Activated T-helper 1 cell treated with anti-CD3 and anti-CD28 coated beads, Interleukin-12 subunit alpha, Interleukin-12 subunit beta, Interleukin-2, Interleukin-4 antibody, amounts not matched to agents 30 ng/mL and 10 ng/mL and 1 ng/mL, durations not matched to agents 14 hours and 24 hours and 36 hours (primary cell): ENCODE measurements around the gene SPAG16. TPM values are rescaled to one million over a fixed set of nuclear protein-coding genes. Genes with fewer than 3 reads are reported as not detected.

Source experiments
- DNase-seq: peaks from one replicate; pipeline ENCODE4 v3.0.0; 2021; ENCODE audit warnings: low spot score
- H3K27ac Mint-ChIP-seq: one replicate; pipeline ENCODE4 v1.8.0; 2021; ENCODE audit warnings: mild to moderate bottlenecking, mixed read lengths
- H3K27me3 Mint-ChIP-seq: one replicate; pipeline ENCODE4 v1.8.0; 2022; ENCODE audit warnings: mild to moderate bottlenecking, moderate library complexity, mixed read lengths; ENCODE audit not compliant: insufficient read depth
- H3K36me3 Mint-ChIP-seq: one replicate; pipeline ENCODE4 v1.8.0; 2021; ENCODE audit warnings: low read depth, mixed read lengths
- H3K4me1 Mint-ChIP-seq: one replicate; pipeline ENCODE4 v1.8.0; 2021; ENCODE audit warnings: low read depth, mixed read lengths
- H3K4me3 Mint-ChIP-seq: one replicate; pipeline ENCODE4 v1.8.0; 2021; ENCODE audit warnings: mild to moderate bottlenecking, moderate library complexity, mixed read lengths
- H3K9me3 Mint-ChIP-seq: one replicate; pipeline ENCODE4 v1.8.0; 2021; ENCODE audit warnings: mixed read lengths
- intact Hi-C: fragments of 100-400 bp; cut with micrococcal nuclease; formaldehyde crosslinking; loops from one replicate; pipeline ENCODE4 v1.15.1; 2024
- total RNA-seq: library from RNA; stranded (reverse); gene quantifications from 2 replicates; pipeline ENCODE4 v1.2.3, GENCODE V29; 2022

SPAG16 gene
- total RNA-seq: 7.3 TPM in 2 replicates

- intact Hi-C loops: loop anchor here (1.0 to 5.0 kb wide), 4 partner anchors 32 to 1525 kb away; partner anchors contain the start of gene BARD1
- Mint-ChIP-seq H3K4me1 (peaks cover 25% of the 10 kb centered on the region), H3K36me3 (no peaks in the 10 kb centered on the region), H3K27ac (peak within 1 kb of the TSS; percentile 84), H3K4me3 (peak within 1 kb of the TSS; percentile 90), H3K27me3 (peaks cover 2% of the 10 kb centered on the region), H3K9me3 (no peaks in the 10 kb centered on the region)
- DNase-seq: peak; percentile 98
These were observed at the start of gene SPAG16 for GRCh38 chr2:213284105-213285090. Gene SPAG16, plus strand, starts transcription at chr2:213284464.

DNA sequence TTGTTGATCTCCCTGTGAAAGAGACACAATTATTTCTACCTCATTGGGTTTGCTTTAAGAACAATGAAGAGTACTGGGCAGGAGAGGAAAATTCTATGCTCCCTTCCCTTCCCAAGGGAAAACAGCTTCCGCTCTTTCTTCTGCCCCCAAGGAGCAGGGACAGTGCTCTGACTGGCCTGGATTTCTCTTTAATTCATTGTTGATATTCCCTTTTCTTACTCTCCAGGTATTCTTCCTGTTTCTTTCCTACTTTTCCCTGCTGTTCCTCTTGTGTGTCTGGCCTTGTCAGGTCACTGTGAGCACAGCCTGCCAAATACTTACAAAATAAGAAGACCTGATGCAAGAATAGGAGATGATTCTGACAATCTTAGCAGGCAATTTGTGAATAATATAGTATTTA, 49.6 kb upstream of the SPAG16 start:
- Mint-ChIP-seq H3K27ac (no peak overlapping the region), H3K36me3 (no peaks in the 10 kb centered on the region), H3K4me1 (peaks cover 13% of the 10 kb centered on the region), H3K9me3 (no peaks in the 10 kb centered on the region), H3K4me3 (no peak overlapping the region), H3K27me3 (peaks cover 19% of the 10 kb centered on the region)
- DNase-seq: no peak
- intact Hi-C loops: no loop called here

- Mint-ChIP-seq H3K27ac (no peak overlapping the region), H3K36me3 (no peaks in the 10 kb centered on the region), H3K4me3 (no peak overlapping the region), H3K27me3 (peaks cover 19% of the 10 kb centered on the region), H3K4me1 (peaks cover 13% of the 10 kb centered on the region), H3K9me3 (no peaks in the 10 kb centered on the region)
- intact Hi-C loops: no loop called here
- no peak for DNase-seq
These were observed 48.5 kb upstream of the SPAG16 start for GRCh38 chr2:213235741-213236140.

GRCh38 chr2:213237251-213237650, 47.0 kb upstream of the SPAG16 start:
- H3K36me3 Mint-ChIP-seq: no peaks in the 10 kb centered on the region

DNA sequence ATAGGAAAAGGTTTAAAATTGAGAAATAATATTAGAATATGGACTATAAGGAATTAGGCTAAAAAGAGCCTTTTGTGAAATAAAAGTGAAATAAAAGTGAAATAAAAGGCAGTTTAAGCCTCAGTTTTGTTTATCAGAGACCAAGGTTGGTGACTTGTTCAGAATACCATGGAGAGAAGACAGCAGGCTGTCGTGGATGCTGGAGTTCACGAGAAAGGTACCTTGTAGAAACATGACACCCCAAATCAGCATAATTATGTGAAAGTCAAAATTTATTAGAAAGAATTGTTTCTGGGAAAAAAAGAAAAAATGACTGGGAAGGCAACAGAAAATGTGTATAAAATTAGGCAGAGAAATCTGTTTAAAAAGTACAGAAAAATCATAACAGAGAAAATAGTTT, 46.5 kb upstream of the SPAG16 start:
- Mint-ChIP-seq H3K36me3 (no peaks in the 10 kb centered on the region), H3K4me3 (no peak overlapping the region), H3K27ac (no peak overlapping the region), H3K9me3 (no peaks in the 10 kb centered on the region), H3K27me3 (peaks cover 21% of the 10 kb centered on the region), H3K4me1 (peaks cover 12% of the 10 kb centered on the region)
- intact Hi-C loops: no loop called here
- no peak for DNase-seq

More at GRCh38 chr2:213237251-213237650, 47.0 kb upstream of the SPAG16 start:
- no peaks in the 10 kb centered on the region for H3K9me3 Mint-ChIP-seq
- H3K27ac Mint-ChIP-seq: no peak overlapping the region
- intact Hi-C loops: no loop called here
- no peak overlapping the region for H3K4me3 Mint-ChIP-seq
- no peak for DNase-seq
- peaks cover 21% of the 10 kb centered on the region for H3K27me3 Mint-ChIP-seq
- H3K4me1 Mint-ChIP-seq: peaks cover 13% of the 10 kb centered on the region

GRCh38 chr2:213238753-213239495, 45.3 kb upstream of the SPAG16 start:
- H3K9me3 Mint-ChIP-seq: no peaks in the 10 kb centered on the region
- peaks cover 6% of the 10 kb centered on the region for H3K4me1 Mint-ChIP-seq
- H3K27me3 Mint-ChIP-seq: peaks cover 21% of the 10 kb centered on the region
- H3K4me3 Mint-ChIP-seq: no peak overlapping the region
- intact Hi-C loops: no loop called here
- no peak for DNase-seq
- no peak overlapping the region for H3K27ac Mint-ChIP-seq
- H3K36me3 Mint-ChIP-seq: no peaks in the 10 kb centered on the region

DNA sequence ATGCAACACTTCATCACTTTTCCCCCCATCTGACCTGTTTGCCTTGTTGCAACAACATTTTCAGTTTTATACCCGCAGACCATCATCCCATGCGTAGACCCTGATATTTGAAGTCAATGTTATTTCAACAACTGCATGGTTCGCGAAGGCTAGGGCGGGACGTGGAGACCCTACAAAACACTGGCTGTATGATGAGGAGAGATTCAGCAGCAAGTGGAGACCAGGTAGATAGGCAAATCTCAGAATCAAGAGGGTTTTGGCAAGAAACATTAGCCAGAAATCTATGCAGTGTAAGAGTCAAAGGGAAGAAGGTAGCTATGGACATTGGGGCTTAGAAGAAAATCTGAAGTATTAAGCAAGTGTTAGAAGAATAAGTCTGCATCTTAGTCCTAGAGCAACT, 42.4 kb upstream of the SPAG16 start:
- no peak overlapping the region for H3K4me3 Mint-ChIP-seq
- H3K27ac Mint-ChIP-seq: no peak overlapping the region
- H3K4me1 Mint-ChIP-seq: peaks cover 6% of the 10 kb centered on the region
- H3K36me3 Mint-ChIP-seq: no peaks in the 10 kb centered on the region
- peaks cover 17% of the 10 kb centered on the region for H3K27me3 Mint-ChIP-seq
- DNase-seq: no peak
- no peaks in the 10 kb centered on the region for H3K9me3 Mint-ChIP-seq
- intact Hi-C loops: no loop called here

DNA sequence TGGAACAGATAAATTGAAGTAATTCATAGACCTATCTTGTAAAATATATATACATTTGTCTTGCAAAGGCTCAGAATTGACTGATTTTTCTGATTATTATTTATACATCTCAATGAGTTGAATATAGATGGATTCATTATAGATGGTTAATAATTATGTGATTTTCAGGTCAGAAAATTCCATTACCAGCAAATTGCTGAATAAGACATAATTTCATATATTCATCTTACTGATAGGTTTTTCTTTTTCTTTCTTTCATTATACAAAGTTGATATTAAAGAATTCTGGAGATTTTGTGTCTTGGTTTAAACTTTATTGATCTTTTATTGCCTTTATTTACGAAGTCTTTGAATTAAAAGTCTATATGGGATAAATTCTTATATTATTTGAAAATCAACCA, 41.6 kb upstream of the SPAG16 start:
- no peak overlapping the region for H3K4me3 Mint-ChIP-seq
- intact Hi-C loops: no loop called here
- no peak for DNase-seq
- no peak overlapping the region for H3K27ac Mint-ChIP-seq
- no peaks in the 10 kb centered on the region for H3K9me3 Mint-ChIP-seq
- peaks cover 6% of the 10 kb centered on the region for H3K4me1 Mint-ChIP-seq
- no peaks in the 10 kb centered on the region for H3K36me3 Mint-ChIP-seq
- peaks cover 13% of the 10 kb centered on the region for H3K27me3 Mint-ChIP-seq

- no peak for DNase-seq
- H3K27me3 Mint-ChIP-seq: peaks cover 10% of the 10 kb centered on the region
- H3K36me3 Mint-ChIP-seq: no peaks in the 10 kb centered on the region
- intact Hi-C loops: no loop called here
- no peaks in the 10 kb centered on the region for H3K9me3 Mint-ChIP-seq
- H3K4me1 Mint-ChIP-seq: peaks cover 6% of the 10 kb centered on the region
- no peak overlapping the region for H3K27ac Mint-ChIP-seq
- H3K4me3 Mint-ChIP-seq: no peak overlapping the region
These were observed 40.8 kb upstream of the SPAG16 start for GRCh38 chr2:213243189-213244044.

GRCh38 chr2:213246497-213247281, 37.6 kb upstream of the SPAG16 start:
- no peak for DNase-seq
- no peaks in the 10 kb centered on the region for H3K36me3 Mint-ChIP-seq
- intact Hi-C loops: loop anchor here (1.0 to 2.0 kb wide), 4 partner anchors 383 to 1756 kb away; no protein-coding TSS in a partner anchor
- peaks cover 6% of the 10 kb centered on the region for H3K27me3 Mint-ChIP-seq
- H3K27ac Mint-ChIP-seq: no peak overlapping the region
- H3K9me3 Mint-ChIP-seq: no peaks in the 10 kb centered on the region
- no peak overlapping the region for H3K4me3 Mint-ChIP-seq
- peaks cover 6% of the 10 kb centered on the region for H3K4me1 Mint-ChIP-seq

GRCh38 chr2:213247566-213247965, 36.7 kb upstream of the SPAG16 start:
- Mint-ChIP-seq H3K36me3 (no peaks in the 10 kb centered on the region), H3K4me1 (peaks cover 6% of the 10 kb centered on the region), H3K27me3 (peaks cover 4% of the 10 kb centered on the region), H3K9me3 (no peaks in the 10 kb centered on the region), H3K4me3 (no peak overlapping the region), H3K27ac (no peak overlapping the region)
- no peak for DNase-seq
- intact Hi-C loops: loop anchor here (2.0 kb wide), 1 partner anchor 1755 kb away; no protein-coding TSS in a partner anchor

GRCh38 chr2:213248637-213249036, 35.6 kb upstream of the SPAG16 start:
- Mint-ChIP-seq H3K9me3 (no peaks in the 10 kb centered on the region), H3K27ac (no peak overlapping the region), H3K4me1 (no peaks in the 10 kb centered on the region), H3K27me3 (peaks cover 4% of the 10 kb centered on the region), H3K36me3 (no peaks in the 10 kb centered on the region), H3K4me3 (no peak overlapping the region)
- intact Hi-C loops: no loop called here
- no peak for DNase-seq
